ENCODE results near the gene SLC30A4. TPM values are rescaled to one million over a fixed set of nuclear protein-coding genes. Genes with fewer than 3 reads are reported as not detected.

Gene SLC30A4
- total and polyA plus RNA-seq, 2 donors (not counting 1 experiment from before 2014, with no cell fraction given): 6.7 to 12.2 TPM

DNA sequence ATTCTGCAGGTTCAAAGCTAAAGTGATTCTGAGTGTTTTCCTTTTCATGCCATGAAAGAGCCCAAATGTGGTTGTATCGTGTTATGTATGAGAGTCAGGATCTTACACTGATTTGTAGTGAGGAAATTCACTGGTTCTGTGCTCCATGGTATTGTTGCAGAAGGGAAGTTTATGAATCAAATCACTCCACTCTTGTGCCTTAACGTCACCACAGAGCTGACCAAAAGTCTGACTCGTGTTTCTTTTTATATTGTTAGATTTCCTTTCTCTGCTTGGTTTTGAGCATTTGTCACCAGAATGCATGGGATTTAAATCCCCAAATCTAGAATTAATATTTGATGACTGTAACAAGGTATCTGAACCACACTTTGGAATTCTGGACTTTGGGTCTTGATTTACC lies 29.1 kb upstream of the SLC30A4 start:
- H2AFZ ChIP-seq (ENCODE audit: low read length): no peak overlapping the region
- no peaks in the 10 kb centered on the region for H3K79me2 ChIP-seq (ENCODE audit: control insufficient read depth, insufficient read depth, low read length)

DNA sequence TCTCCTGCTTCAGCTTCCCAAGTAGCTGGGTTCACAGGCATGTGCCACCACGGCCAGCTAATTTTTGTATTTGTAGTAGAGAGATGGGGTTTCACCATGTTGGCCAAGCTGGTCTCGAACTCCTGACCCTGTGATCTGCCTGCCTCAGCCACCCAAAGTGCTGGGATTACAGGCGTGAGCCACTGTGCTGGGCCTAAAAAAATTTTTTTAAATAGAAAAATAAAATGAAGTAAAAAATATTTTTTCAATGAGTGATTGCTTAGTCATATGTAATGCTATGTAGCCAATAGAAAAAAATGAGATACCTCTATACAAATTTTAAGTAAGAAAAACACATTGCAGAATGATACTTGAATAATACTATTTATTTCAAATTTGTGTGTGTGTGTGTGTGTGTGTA lies 27.9 kb upstream of the SLC30A4 start:
- H3K9me3 ChIP-seq (ENCODE audit: control insufficient read depth, insufficient read depth, low read depth, low read length): no peaks in the 10 kb centered on the region
- H2AFZ ChIP-seq (ENCODE audit: low read length): no peak overlapping the region
- TF ChIP-seq, protein P1, sequence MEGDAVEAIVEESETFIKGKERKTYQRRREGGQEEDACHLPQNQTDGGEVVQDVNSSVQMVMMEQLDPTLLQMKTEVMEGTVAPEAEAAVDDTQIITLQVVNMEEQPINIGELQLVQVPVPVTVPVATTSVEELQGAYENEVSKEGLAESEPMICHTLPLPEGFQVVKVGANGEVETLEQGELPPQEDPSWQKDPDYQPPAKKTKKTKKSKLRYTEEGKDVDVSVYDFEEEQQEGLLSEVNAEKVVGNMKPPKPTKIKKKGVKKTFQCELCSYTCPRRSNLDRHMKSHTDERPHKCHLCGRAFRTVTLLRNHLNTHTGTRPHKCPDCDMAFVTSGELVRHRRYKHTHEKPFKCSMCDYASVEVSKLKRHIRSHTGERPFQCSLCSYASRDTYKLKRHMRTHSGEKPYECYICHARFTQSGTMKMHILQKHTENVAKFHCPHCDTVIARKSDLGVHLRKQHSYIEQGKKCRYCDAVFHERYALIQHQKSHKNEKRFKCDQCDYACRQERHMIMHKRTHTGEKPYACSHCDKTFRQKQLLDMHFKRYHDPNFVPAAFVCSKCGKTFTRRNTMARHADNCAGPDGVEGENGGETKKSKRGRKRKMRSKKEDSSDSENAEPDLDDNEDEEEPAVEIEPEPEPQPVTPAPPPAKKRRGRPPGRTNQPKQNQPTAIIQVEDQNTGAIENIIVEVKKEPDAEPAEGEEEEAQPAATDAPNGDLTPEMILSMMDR (conservative IDR thresholded peaks at IDR 0.05 in 1 of 2, IDR thresholded peaks at IDR 0.05 in 1 of 2; ENCODE audit: low read depth in 1 of 2, low read length in 2 of 2): no peak
- TF ChIP-seq EZH2 (IDR thresholded peaks at IDR 0.05; ENCODE audit: low read length, missing control alignments): no peak
- no peaks in the 10 kb centered on the region for H3K27me3 ChIP-seq (ENCODE audit: control insufficient read depth, insufficient read depth, low read length)
- no peaks in the 10 kb centered on the region for H4K20me1 ChIP-seq (ENCODE audit: control insufficient read depth, extremely low read depth, insufficient read depth, low read length)
- H3K36me3 ChIP-seq (ENCODE audit: control insufficient read depth, insufficient read depth, low read length): no peaks in the 10 kb centered on the region
- H3K79me2 ChIP-seq (ENCODE audit: control insufficient read depth, insufficient read depth, low read length): no peaks in the 10 kb centered on the region
- no peak overlapping the region for H3K4me2 ChIP-seq (ENCODE audit: extremely low read depth, insufficient read depth, low read length)
- peak; percentile 27 to 29 for DNase-seq (ENCODE audit: low read depth in 2 of 2)
- no peak overlapping the region for H3K4me3 ChIP-seq (replicated peaks in 1 of 4; ENCODE audit: control extremely low read depth in 1 of 4, insufficient read depth in 1 of 4, low read depth in 3 of 4, low read length in 4 of 4)
- H3K27ac ChIP-seq (ENCODE audit: insufficient read depth, low read length): no peak overlapping the region
- H3K4me1 ChIP-seq (ENCODE audit: control insufficient read depth, extremely low read depth, insufficient read depth, low read length): no peaks in the 10 kb centered on the region
- no peak overlapping the region for H3K9ac ChIP-seq (ENCODE audit: insufficient read depth, low read length)

More for the DNA sequence above, 29.1 kb upstream of the SLC30A4 start:
- no peak for DNase-seq (ENCODE audit: low read depth in 2 of 2)
- no peak overlapping the region for H3K4me3 ChIP-seq (replicated peaks in 1 of 4; ENCODE audit: control extremely low read depth in 1 of 4, insufficient read depth in 1 of 4, low read depth in 3 of 4, low read length in 4 of 4)
- H3K4me2 ChIP-seq (ENCODE audit: extremely low read depth, insufficient read depth, low read length): no peak overlapping the region
- no peaks in the 10 kb centered on the region for H3K27me3 ChIP-seq (ENCODE audit: control insufficient read depth, insufficient read depth, low read length)
- TF ChIP-seq EZH2 (IDR thresholded peaks at IDR 0.05; ENCODE audit: low read length, missing control alignments): no peak
- TF ChIP-seq, protein P1 (conservative IDR thresholded peaks at IDR 0.05 in 1 of 2, IDR thresholded peaks at IDR 0.05 in 1 of 2; ENCODE audit: low read depth in 1 of 2, low read length in 2 of 2): no peak
- no peak overlapping the region for H3K27ac ChIP-seq (ENCODE audit: insufficient read depth, low read length)
- no peaks in the 10 kb centered on the region for H3K4me1 ChIP-seq (ENCODE audit: control insufficient read depth, extremely low read depth, insufficient read depth, low read length)
- H3K36me3 ChIP-seq (ENCODE audit: control insufficient read depth, insufficient read depth, low read length): no peaks in the 10 kb centered on the region
- no peak overlapping the region for H3K9ac ChIP-seq (ENCODE audit: insufficient read depth, low read length)
- no peaks in the 10 kb centered on the region for H3K9me3 ChIP-seq (ENCODE audit: control insufficient read depth, insufficient read depth, low read depth, low read length)
- H4K20me1 ChIP-seq (ENCODE audit: control insufficient read depth, extremely low read depth, insufficient read depth, low read length): no peaks in the 10 kb centered on the region

DNA sequence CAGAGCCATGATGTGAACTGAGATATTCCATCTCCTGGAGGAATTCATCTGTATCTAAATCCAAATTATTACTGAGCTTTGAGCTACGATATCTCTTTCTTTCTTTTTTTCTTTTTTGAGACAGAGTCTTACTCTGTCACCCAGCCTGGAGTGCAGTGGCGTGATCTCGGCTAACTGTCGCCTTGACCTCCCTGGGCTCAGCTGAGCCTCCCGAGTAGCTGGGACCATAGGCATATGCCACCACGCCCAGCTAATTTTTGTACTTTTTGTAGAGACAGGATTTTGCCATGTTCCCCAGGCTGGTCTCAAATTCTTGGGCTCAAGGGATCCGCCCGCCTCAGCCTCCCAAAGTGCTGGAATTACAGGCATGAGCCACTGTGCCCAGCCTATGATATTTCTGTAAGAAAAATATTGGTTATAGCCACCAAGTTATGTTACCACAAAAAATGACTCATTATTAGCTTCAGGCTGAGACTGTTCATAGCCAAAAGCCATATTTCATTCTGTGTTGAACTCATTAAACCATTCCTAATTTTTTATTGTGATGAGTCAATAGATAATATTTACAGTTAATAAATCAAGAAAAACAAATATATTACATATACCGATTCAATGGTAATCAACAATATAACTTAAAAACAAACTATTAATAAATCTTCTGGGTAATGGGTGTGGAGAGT lies 27.1 kb upstream of the SLC30A4 start:
- H3K4me2 ChIP-seq (ENCODE audit: extremely low read depth, insufficient read depth, low read length): no peak overlapping the region
- DNase-seq (ENCODE audit: low read depth in 2 of 2): peak; percentile 39 to 56
- no peak overlapping the region for H3K4me3 ChIP-seq (replicated peaks in 1 of 4; ENCODE audit: control extremely low read depth in 1 of 4, insufficient read depth in 1 of 4, low read depth in 3 of 4, low read length in 4 of 4)
- TF ChIP-seq, protein P1 (conservative IDR thresholded peaks at IDR 0.05 in 1 of 2, IDR thresholded peaks at IDR 0.05 in 1 of 2; ENCODE audit: low read depth in 1 of 2, low read length in 2 of 2): no peak
- no peak for TF ChIP-seq EZH2 (IDR thresholded peaks at IDR 0.05; ENCODE audit: low read length, missing control alignments)
- no peaks in the 10 kb centered on the region for H3K27me3 ChIP-seq (ENCODE audit: control insufficient read depth, insufficient read depth, low read length)
- H3K36me3 ChIP-seq (ENCODE audit: control insufficient read depth, insufficient read depth, low read length): no peaks in the 10 kb centered on the region
- H3K4me1 ChIP-seq (ENCODE audit: control insufficient read depth, extremely low read depth, insufficient read depth, low read length): no peaks in the 10 kb centered on the region
- no peak overlapping the region for H2AFZ ChIP-seq (ENCODE audit: low read length)
- no peaks in the 10 kb centered on the region for H4K20me1 ChIP-seq (ENCODE audit: control insufficient read depth, extremely low read depth, insufficient read depth, low read length)
- no peaks in the 10 kb centered on the region for H3K9me3 ChIP-seq (ENCODE audit: control insufficient read depth, insufficient read depth, low read depth, low read length)
- no peak overlapping the region for H3K27ac ChIP-seq (ENCODE audit: insufficient read depth, low read length)
- H3K9ac ChIP-seq (ENCODE audit: insufficient read depth, low read length): no peak overlapping the region
- no peaks in the 10 kb centered on the region for H3K79me2 ChIP-seq (ENCODE audit: control insufficient read depth, insufficient read depth, low read length)

All from fibroblast of lung (primary cell).